Mammary epithelial cell (primary cell): ENCODE measurements around the gene RETREG1.

Source experiments
- EZH2 ChIP-seq: IDR thresholded peaks from 2 replicates; pipeline ENCODE4 v1.6.1; 2012; ENCODE audit warnings: low read length, inconsistent platforms, borderline replicate concordance
- TF ChIP-seq, protein P1 (sequence below), 2 donors: IDR thresholded peaks in 1 of 2; conservative IDR thresholded peaks in 1 of 2; 2 replicates each; pipeline ENCODE4 v1.5.1; 2011 to 2012; ENCODE audit warnings: inconsistent platforms in 2 of 2, low read length in 2 of 2, mild to moderate bottlenecking in 2 of 2, control low read depth in 1 of 2, low read depth in 1 of 2; ENCODE audit not compliant: insufficient read depth in 1 of 2; ENCODE audit errors: extremely low read depth in 1 of 2

DNA sequence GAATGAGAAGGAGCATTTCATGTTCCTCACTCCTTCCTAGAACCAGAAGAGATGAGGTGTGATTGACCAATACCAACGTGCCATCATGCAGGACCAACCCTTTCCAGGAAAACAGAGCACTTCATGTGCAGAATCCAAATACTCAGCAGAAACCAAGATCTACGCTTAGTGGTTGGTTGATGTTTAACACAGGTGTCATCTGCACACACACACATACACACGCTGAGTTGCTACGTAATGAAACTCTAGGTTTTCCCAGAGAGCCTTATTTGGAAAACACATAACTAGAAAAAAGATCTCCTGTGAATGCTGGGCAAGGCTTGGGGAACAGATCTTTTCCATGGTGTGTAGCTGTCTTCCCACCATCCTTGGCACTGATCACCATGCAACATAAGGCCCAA lies 130.1 kb downstream of the RETREG1 start:
- TF ChIP-seq, protein P1, sequence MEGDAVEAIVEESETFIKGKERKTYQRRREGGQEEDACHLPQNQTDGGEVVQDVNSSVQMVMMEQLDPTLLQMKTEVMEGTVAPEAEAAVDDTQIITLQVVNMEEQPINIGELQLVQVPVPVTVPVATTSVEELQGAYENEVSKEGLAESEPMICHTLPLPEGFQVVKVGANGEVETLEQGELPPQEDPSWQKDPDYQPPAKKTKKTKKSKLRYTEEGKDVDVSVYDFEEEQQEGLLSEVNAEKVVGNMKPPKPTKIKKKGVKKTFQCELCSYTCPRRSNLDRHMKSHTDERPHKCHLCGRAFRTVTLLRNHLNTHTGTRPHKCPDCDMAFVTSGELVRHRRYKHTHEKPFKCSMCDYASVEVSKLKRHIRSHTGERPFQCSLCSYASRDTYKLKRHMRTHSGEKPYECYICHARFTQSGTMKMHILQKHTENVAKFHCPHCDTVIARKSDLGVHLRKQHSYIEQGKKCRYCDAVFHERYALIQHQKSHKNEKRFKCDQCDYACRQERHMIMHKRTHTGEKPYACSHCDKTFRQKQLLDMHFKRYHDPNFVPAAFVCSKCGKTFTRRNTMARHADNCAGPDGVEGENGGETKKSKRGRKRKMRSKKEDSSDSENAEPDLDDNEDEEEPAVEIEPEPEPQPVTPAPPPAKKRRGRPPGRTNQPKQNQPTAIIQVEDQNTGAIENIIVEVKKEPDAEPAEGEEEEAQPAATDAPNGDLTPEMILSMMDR (conservative IDR thresholded peaks at IDR 0.05 in 1 of 2, IDR thresholded peaks at IDR 0.05 in 1 of 2; ENCODE audit: extremely low read depth in 1 of 2, insufficient read depth in 1 of 2, low read depth in 1 of 2, low read length in 2 of 2) = no peak
- TF ChIP-seq EZH2 = no peak
